HepG2 (cell line): Measurements from ENCODE around the gene RICTOR. TPM values are rescaled to one million over a fixed set of nuclear protein-coding genes. Genes with fewer than 3 reads are reported as not detected.

Experiments
- AGO1 ChIP-seq: fragments of 200-400 bp; formaldehyde crosslinking; IDR thresholded peaks from 2 replicates; pipeline ENCODE4 v1.6.1; 2017; ENCODE audit warnings: mild to moderate bottlenecking, low read depth, low read length, moderate library complexity; ENCODE audit not compliant: poor library complexity, severe bottlenecking
- HCFC1 ChIP-seq: fragments of 150-350 bp; IDR thresholded peaks from 2 replicates; pipeline ENCODE4 v1.6.1; 2014; ENCODE audit warnings: low read depth, low read length
- HES4 ChIP-seq: sonication (generic); formaldehyde crosslinking; IDR thresholded peaks from 2 replicates; pipeline ENCODE4 v1.9.0; 2021; ENCODE audit warnings: mild to moderate bottlenecking, missing genetic modification reagents, borderline replicate concordance
- JUND ChIP-seq: sonication (generic); formaldehyde crosslinking; IDR thresholded peaks from 2 replicates; pipeline ENCODE4 v1.8.0; 2022; ENCODE audit warnings: mild to moderate bottlenecking, missing genetic modification reagents
- NR2F6 ChIP-seq, 2 experiments: IDR thresholded peaks; 2 replicates each; pipeline ENCODE4 v1.6.1; 2016; ENCODE audit warnings: antibody characterized with exemption in 1 of 2, mild to moderate bottlenecking in 1 of 2
- ONECUT2 ChIP-seq: sonication (generic); formaldehyde crosslinking; IDR thresholded peaks from 2 replicates; pipeline ENCODE4 v1.4.0; 2020; ENCODE audit warnings: missing genetic modification reagents
- RCOR2 ChIP-seq: IDR thresholded peaks from 2 replicates; pipeline ENCODE4 v1.6.1; 2016; ENCODE audit warnings: missing biosample characterization, missing genetic modification reagents
- RORA ChIP-seq: sonication (generic); formaldehyde crosslinking; IDR thresholded peaks from 2 replicates; pipeline ENCODE4 v1.5.0; 2020; ENCODE audit warnings: mild to moderate bottlenecking, missing genetic modification reagents, moderate library complexity
- SAFB2 ChIP-seq: sonication (generic); formaldehyde crosslinking; IDR thresholded peaks from 2 replicates; pipeline ENCODE4 v1.5.1; 2020; ENCODE audit warnings: missing genetic modification reagents, low read depth, mild to moderate bottlenecking, borderline replicate concordance
- SNRNP70 ChIP-seq: fragments of 200-400 bp; formaldehyde crosslinking; IDR thresholded peaks from 2 replicates; pipeline ENCODE4 v1.6.1; 2017; ENCODE audit warnings: mild to moderate bottlenecking, low read depth, low read length, moderate library complexity
- SP4 ChIP-seq: sonication (generic); formaldehyde crosslinking; IDR thresholded peaks from 2 replicates; pipeline ENCODE4 v1.8.1; 2023; ENCODE audit warnings: mild to moderate bottlenecking, missing genetic modification reagents
- ZFP62 ChIP-seq: sonication (generic); formaldehyde crosslinking; IDR thresholded peaks from 2 replicates; pipeline ENCODE4 v1.4.0; 2020; ENCODE audit warnings: missing genetic modification reagents
- ZFP90 ChIP-seq: sonication (generic); formaldehyde crosslinking; IDR thresholded peaks from 2 replicates; pipeline ENCODE4 v1.8.0; 2022; ENCODE audit warnings: missing genetic modification reagents, mild to moderate bottlenecking, inconsistent platforms, borderline replicate concordance
- ZKSCAN1 ChIP-seq: fragments of 150-350 bp; IDR thresholded peaks from 2 replicates; pipeline ENCODE4 v1.6.1; 2014; ENCODE audit warnings: low read length
- ZNF263 ChIP-seq: sonication (generic); formaldehyde crosslinking; IDR thresholded peaks from 2 replicates; pipeline ENCODE4 v1.4.0; 2020; ENCODE audit warnings: missing genetic modification reagents
- ZNF468 ChIP-seq: sonication (generic); formaldehyde crosslinking; IDR thresholded peaks from 2 replicates; pipeline ENCODE4 v1.8.0; 2022; ENCODE audit warnings: mild to moderate bottlenecking, moderate library complexity, missing genetic modification reagents
- ZNF556 ChIP-seq: sonication (generic); formaldehyde crosslinking; IDR thresholded peaks from 2 replicates; pipeline ENCODE4 v1.4.0; 2020; ENCODE audit warnings: mild to moderate bottlenecking, missing genetic modification reagents, borderline replicate concordance
- ZNF589 ChIP-seq: sonication (generic); formaldehyde crosslinking; conservative IDR thresholded peaks from 2 replicates; pipeline ENCODE4 v1.8.0; 2022; ENCODE audit warnings: mild to moderate bottlenecking, moderate library complexity, missing genetic modification reagents
- ZNF607 ChIP-seq: sonication (generic); formaldehyde crosslinking; IDR thresholded peaks from 2 replicates; pipeline ENCODE4 v1.5.1; 2020; ENCODE audit warnings: missing genetic modification reagents, mild to moderate bottlenecking, borderline replicate concordance
- ZNF724P ChIP-seq: sonication (generic); formaldehyde crosslinking; IDR thresholded peaks from 2 replicates; pipeline ENCODE4 v1.8.0; 2022; ENCODE audit warnings: missing genetic modification reagents, borderline replicate concordance
- ZNF792 ChIP-seq: IDR thresholded peaks from 2 replicates; pipeline ENCODE4 v1.6.1; 2016
- polyA plus RNA-seq, 8 experiments: library from polyadenylated mRNA; depleted of rRNA in 3 of 8; stranded (reverse) in 7 of 8; unstranded in 1 of 8; fragments of >200 nt; fragmentation: Illumina TruSeq in 4 of 8; extraction: Trizol in 4 of 8; gene quantifications; 2 replicates each; pipeline versions ENCODE4 v1.2.1 to v1.2.3, GENCODE V29; 2011 to 2016; ENCODE audit warnings: low read depth in 4 of 8, missing spikeins in 1 of 8, mixed read lengths in 1 of 8; ENCODE audit not compliant: insufficient read depth in 1 of 8
- total RNA-seq, 5 experiments: library from RNA; depleted of rRNA; stranded (reverse); fragments of >200 nt; fragmentation: Illumina TruSeq; extraction: Trizol; gene quantifications; 2 replicates each; pipeline ENCODE4 v1.2.3, GENCODE V29; 2016; ENCODE audit warnings: low read depth in 1 of 5
- TF ChIP-seq, protein P1 (sequence below): sonication (generic); formaldehyde crosslinking; IDR thresholded peaks from 2 replicates; pipeline ENCODE4 v1.8.1; 2022; ENCODE audit warnings: mild to moderate bottlenecking, missing genetic modification reagents
- TF ChIP-seq, protein P2 (sequence below), 2 experiments: sonication (generic) in 1 of 2; formaldehyde crosslinking in 1 of 2; IDR thresholded peaks; 2 replicates each; pipeline versions ENCODE4 v1.4.0 to v1.6.1; 2018 to 2020; ENCODE audit warnings: missing genetic modification reagents in 2 of 2, borderline replicate concordance in 1 of 2, low read depth in 1 of 2, mild to moderate bottlenecking in 1 of 2, missing biosample characterization in 1 of 2
- TF ChIP-seq, protein P3 (sequence below): sonication (generic); formaldehyde crosslinking; IDR thresholded peaks from 2 replicates; pipeline ENCODE4 v1.5.1; 2020; ENCODE audit warnings: missing genetic modification reagents, mild to moderate bottlenecking, borderline replicate concordance
- TF ChIP-seq, protein P4 (sequence below): sonication (generic); formaldehyde crosslinking; IDR thresholded peaks from 2 replicates; pipeline ENCODE4 v1.4.0; 2020; ENCODE audit warnings: mild to moderate bottlenecking, missing genetic modification reagents

The RICTOR gene
- total and polyA plus RNA-seq, 2 of the 13 experiments (the other 11 are each of a cell fraction or from before 2014, with no cell fraction given): 10.7 to 15.4 TPM

DNA sequence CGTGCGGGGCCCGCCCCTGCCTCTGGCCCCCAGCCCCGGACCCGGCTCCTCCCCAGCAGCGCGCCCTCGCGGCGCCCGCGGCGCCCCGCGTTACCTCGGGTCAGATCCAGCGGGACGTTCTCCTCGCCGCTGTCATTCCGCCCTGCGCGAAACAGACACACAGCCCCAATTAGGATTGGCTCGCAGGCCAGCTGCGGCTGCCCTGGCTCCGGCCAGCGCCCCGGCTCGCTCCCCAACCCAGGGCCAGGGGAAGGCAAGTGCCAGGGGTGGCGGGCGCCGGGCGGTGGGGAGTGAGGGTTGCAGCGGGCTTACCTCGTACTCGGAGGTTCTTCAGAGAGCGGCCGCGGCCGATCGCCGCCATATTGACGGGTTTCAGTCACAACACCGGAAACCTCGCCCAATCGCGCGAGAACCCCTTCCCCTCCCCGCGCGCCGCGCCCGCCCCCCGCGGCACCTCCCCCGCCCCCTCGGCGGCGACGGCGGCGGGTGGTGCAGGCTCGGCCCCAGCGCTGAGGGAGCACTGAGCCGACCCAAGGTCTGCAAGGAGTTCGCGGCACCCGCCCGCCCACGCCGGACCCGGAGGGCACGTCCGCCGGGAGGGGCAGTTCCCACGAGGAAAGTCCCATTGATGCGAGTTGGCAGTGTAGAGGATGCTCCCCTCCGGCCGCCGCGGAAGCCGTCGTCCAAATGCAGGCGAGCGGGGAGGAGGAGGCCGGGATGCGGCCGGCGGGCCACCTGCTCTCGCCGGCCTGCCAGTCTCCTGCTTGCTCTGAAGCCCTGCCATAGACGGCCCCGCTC is at the start of gene RICTOR (continued):
- TF ChIP-seq, protein P1, sequence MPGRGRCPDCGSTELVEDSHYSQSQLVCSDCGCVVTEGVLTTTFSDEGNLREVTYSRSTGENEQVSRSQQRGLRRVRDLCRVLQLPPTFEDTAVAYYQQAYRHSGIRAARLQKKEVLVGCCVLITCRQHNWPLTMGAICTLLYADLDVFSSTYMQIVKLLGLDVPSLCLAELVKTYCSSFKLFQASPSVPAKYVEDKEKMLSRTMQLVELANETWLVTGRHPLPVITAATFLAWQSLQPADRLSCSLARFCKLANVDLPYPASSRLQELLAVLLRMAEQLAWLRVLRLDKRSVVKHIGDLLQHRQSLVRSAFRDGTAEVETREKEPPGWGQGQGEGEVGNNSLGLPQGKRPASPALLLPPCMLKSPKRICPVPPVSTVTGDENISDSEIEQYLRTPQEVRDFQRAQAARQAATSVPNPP (CRISPR knock-in tag): no peak
- no peak for TF ChIP-seq JUND (CRISPR knock-in tag)
- no peak for TF ChIP-seq ONECUT2 (CRISPR knock-in tag)
- peak; percentile 95 for TF ChIP-seq ZNF263
- TF ChIP-seq, protein P2, sequence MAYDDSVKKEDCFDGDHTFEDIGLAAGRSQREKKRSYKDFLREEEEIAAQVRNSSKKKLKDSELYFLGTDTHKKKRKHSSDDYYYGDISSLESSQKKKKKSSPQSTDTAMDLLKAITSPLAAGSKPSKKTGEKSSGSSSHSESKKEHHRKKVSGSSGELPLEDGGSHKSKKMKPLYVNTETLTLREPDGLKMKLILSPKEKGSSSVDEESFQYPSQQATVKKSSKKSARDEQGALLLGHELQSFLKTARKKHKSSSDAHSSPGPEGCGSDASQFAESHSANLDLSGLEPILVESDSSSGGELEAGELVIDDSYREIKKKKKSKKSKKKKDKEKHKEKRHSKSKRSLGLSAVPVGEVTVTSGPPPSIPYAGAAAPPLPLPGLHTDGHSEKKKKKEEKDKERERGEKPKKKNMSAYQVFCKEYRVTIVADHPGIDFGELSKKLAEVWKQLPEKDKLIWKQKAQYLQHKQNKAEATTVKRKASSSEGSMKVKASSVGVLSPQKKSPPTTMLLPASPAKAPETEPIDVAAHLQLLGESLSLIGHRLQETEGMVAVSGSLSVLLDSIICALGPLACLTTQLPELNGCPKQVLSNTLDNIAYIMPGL (CRISPR knock-in tag; IDR thresholded peaks at IDR 0.05; ENCODE audit: borderline replicate concordance in 1 of 2, low read depth in 1 of 2): peak; percentile 63 to 83; a peak in 3 of 4 replicates
- no peak for TF ChIP-seq SAFB2 (CRISPR knock-in tag)
- TF ChIP-seq ZNF792 (CRISPR knock-in tag): no peak; the same call in 1 of the 2 replicates
- TF ChIP-seq SNRNP70: no peak
- TF ChIP-seq, protein P3, sequence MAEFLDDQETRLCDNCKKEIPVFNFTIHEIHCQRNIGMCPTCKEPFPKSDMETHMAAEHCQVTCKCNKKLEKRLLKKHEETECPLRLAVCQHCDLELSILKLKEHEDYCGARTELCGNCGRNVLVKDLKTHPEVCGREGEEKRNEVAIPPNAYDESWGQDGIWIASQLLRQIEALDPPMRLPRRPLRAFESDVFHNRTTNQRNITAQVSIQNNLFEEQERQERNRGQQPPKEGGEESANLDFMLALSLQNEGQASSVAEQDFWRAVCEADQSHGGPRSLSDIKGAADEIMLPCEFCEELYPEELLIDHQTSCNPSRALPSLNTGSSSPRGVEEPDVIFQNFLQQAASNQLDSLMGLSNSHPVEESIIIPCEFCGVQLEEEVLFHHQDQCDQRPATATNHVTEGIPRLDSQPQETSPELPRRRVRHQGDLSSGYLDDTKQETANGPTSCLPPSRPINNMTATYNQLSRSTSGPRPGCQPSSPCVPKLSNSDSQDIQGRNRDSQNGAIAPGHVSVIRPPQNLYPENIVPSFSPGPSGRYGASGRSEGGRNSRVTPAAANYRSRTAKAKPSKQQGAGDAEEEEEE (CRISPR knock-in tag): no peak
- TF ChIP-seq ZKSCAN1: no peak
- TF ChIP-seq ZNF724P: no peak
- TF ChIP-seq NR2F6 (IDR thresholded peaks at IDR 0.05): no peak
- TF ChIP-seq NR2F6 (CRISPR knock-in tag; IDR thresholded peaks at IDR 0.05): no peak
- TF ChIP-seq RCOR2 (CRISPR knock-in tag): 0 out of 2 replicates have a peak, but pooled peaks have one; percentile 39
- TF ChIP-seq HCFC1: no peak
- TF ChIP-seq AGO1: no peak
- no peak for TF ChIP-seq RORA (CRISPR knock-in tag)
- no peak for TF ChIP-seq ZNF589 (CRISPR knock-in tag)
- no peak for TF ChIP-seq ZNF556 (CRISPR knock-in tag)
- TF ChIP-seq, protein P4, sequence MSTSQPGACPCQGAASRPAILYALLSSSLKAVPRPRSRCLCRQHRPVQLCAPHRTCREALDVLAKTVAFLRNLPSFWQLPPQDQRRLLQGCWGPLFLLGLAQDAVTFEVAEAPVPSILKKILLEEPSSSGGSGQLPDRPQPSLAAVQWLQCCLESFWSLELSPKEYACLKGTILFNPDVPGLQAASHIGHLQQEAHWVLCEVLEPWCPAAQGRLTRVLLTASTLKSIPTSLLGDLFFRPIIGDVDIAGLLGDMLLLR (CRISPR knock-in tag): no peak; the same call in 1 of the 2 replicates
- peak; percentile 61; the same call in 1 of the 2 replicates for TF ChIP-seq HES4
- TF ChIP-seq SP4 (CRISPR knock-in tag): 0 out of 2 replicates have a peak, but pooled peaks have one; percentile 11
- peak; percentile 50; the same call in 1 of the 2 replicates for TF ChIP-seq ZNF468 (CRISPR knock-in tag)
- TF ChIP-seq ZNF607 (CRISPR knock-in tag): 0 out of 2 replicates have a peak, but pooled peaks have one; percentile 70
- peak; percentile 59; the same call in 1 of the 2 replicates for TF ChIP-seq ZFP90 (CRISPR knock-in tag)
- no peak for TF ChIP-seq ZFP62
